Endothelial cell of umbilical vein (primary cell): Measurements from ENCODE around the gene TLE3. TPM values are rescaled to one million over a fixed set of nuclear protein-coding genes. Genes with fewer than 3 reads are reported as not detected.

Experiments used
- BruUV-seq: library from RNA; stranded (reverse); fragments of 400-500 nt; replicated peaks from 2 replicates; lab custom pipeline; 2021; lab: Mats Ljungman, UMichigan
- CTCF ChIA-PET: fragments of 300-600, 350-600 bp; sonication (Branson Sonifier 250); formaldehyde crosslinking; loops from one replicate; lab custom pipeline; 2021; ENCODE audit warnings: antibody characterized with exemption, inconsistent platforms; lab: Charles Lee
- POLR2A ChIA-PET: fragments of 300-600, 350-600 bp; sonication (Branson Sonifier 250); formaldehyde crosslinking; loops from one replicate; lab custom pipeline; 2021; ENCODE audit warnings: antibody characterized with exemption, inconsistent platforms; lab: Charles Lee
- DNase-seq: peaks from one replicate; pipeline ENCODE4 v3.0.0-alpha.2; 2011; ENCODE audit warnings: low read depth, low spot score
- FAIRE-seq: peaks from 2 replicates; lab custom pipeline; 2011; peaks lifted over from hg19 to GRCh38; lab: Jason Lieb, UNC
- H2AFZ ChIP-seq: 2 replicates; pipeline ENCODE4 v1.6.0; 2012; ENCODE audit warnings: low read depth, low read length, control low read depth, inconsistent platforms
- H3K27ac ChIP-seq: 2 replicates; pipeline ENCODE4 v1.5.1; 2011; ENCODE audit warnings: low read depth, mild to moderate bottlenecking, control low read depth, low read length, moderate library complexity; ENCODE audit not compliant: insufficient read depth
- H3K27me3 ChIP-seq, 2 experiments: 2 replicates each; pipeline versions ENCODE4 v1.6.0 to v1.6.1; 2011; ENCODE audit warnings: low read length in 2 of 2, mixed read lengths in 1 of 2; ENCODE audit not compliant: control insufficient read depth in 2 of 2, insufficient read depth in 2 of 2
- H3K36me3 ChIP-seq, 2 experiments: 2 replicates in 1 of 2; 3 replicates in 1 of 2; pipeline ENCODE4 v1.5.1; 2011; ENCODE audit warnings: low read length in 2 of 2, mild to moderate bottlenecking in 1 of 2, moderate library complexity in 1 of 2; ENCODE audit not compliant: control insufficient read depth in 2 of 2, insufficient read depth in 2 of 2; ENCODE audit errors: extremely low read depth in 1 of 2
- H3K4me1 ChIP-seq: 3 replicates; pipeline ENCODE4 v1.5.1; 2011; ENCODE audit warnings: mild to moderate bottlenecking, low read length; ENCODE audit not compliant: control insufficient read depth, insufficient read depth; ENCODE audit errors: extremely low read depth
- H3K4me2 ChIP-seq: 2 replicates; pipeline ENCODE4 v1.6.1; 2011; ENCODE audit warnings: low read length, control low read depth, mixed read lengths; ENCODE audit not compliant: insufficient read depth
- H3K4me3 ChIP-seq, 3 experiments: fragments of 200-600 bp in 1 of 3; sonication (generic), shearing (Covaris generic) in 1 of 3; replicated peaks in 1 of 3; 2 replicates each; pipeline ENCODE4 v1.5.1; 2011 to 2016; ENCODE audit warnings: control low read depth in 3 of 3, low read length in 3 of 3, mild to moderate bottlenecking in 2 of 3, inconsistent platforms in 1 of 3, low read depth in 1 of 3, moderate library complexity in 1 of 3; ENCODE audit not compliant: insufficient read depth in 1 of 3
- H3K79me2 ChIP-seq: 2 replicates; pipeline ENCODE4 v1.6.0; 2012; ENCODE audit warnings: low read length, inconsistent platforms; ENCODE audit not compliant: control insufficient read depth, insufficient read depth
- H3K9ac ChIP-seq: replicated peaks from 2 replicates; pipeline ENCODE3; 2011; ENCODE audit warnings: low read length, control low read depth; ENCODE audit not compliant: insufficient read depth; ENCODE audit errors: extremely low read depth
- H3K9me1 ChIP-seq: replicated peaks from 3 replicates; pipeline ENCODE4 v1.6.0; 2011; ENCODE audit warnings: mild to moderate bottlenecking, low read length; ENCODE audit not compliant: control insufficient read depth, insufficient read depth; ENCODE audit errors: extremely low read depth
- H3K9me3 ChIP-seq: replicated peaks from 2 replicates; pipeline ENCODE4 v1.5.1; 2012; ENCODE audit warnings: low read length, inconsistent platforms; ENCODE audit not compliant: control insufficient read depth, insufficient read depth
- H4K20me1 ChIP-seq: replicated peaks from 2 replicates; pipeline ENCODE3; 2011; ENCODE audit warnings: mild to moderate bottlenecking, low read length; ENCODE audit not compliant: control insufficient read depth, insufficient read depth; ENCODE audit errors: extremely low read depth
- CTCF ChIP-seq, 2 donors: IDR thresholded peaks; 1 replicate in 1 of 2; 2 replicates in 1 of 2; pipeline ENCODE4 v1.5.1; 2011; ENCODE audit warnings: low read length in 2 of 2, mild to moderate bottlenecking in 2 of 2, moderate library complexity in 2 of 2, control low read depth in 1 of 2, inconsistent platforms in 1 of 2, low read depth in 1 of 2; ENCODE audit not compliant: insufficient read depth in 1 of 2; ENCODE audit errors: extremely low read depth in 1 of 2
- EZH2 ChIP-seq: IDR thresholded peaks from 2 replicates; pipeline ENCODE4 v1.6.1; 2012; ENCODE audit warnings: borderline replicate concordance, low read depth, mild to moderate bottlenecking, moderate library complexity, low read length, inconsistent platforms; ENCODE audit not compliant: severe bottlenecking
- FOS ChIP-seq: IDR thresholded peaks from 2 replicates; pipeline ENCODE4 v1.6.1; 2011; ENCODE audit warnings: mild to moderate bottlenecking, low read length, moderate library complexity, borderline replicate concordance; ENCODE audit not compliant: insufficient read depth
- GATA2 ChIP-seq: IDR thresholded peaks from 2 replicates; pipeline ENCODE4 v1.7.0; 2011; ENCODE audit warnings: low read depth, mild to moderate bottlenecking, moderate library complexity, mixed read lengths, low read length; ENCODE audit not compliant: insufficient read length, insufficient read depth
- JUN ChIP-seq: IDR thresholded peaks from 2 replicates; pipeline ENCODE4 v1.6.1; 2011; ENCODE audit warnings: borderline replicate concordance, low read depth; ENCODE audit not compliant: insufficient read length, insufficient read depth
- MYC ChIP-seq: IDR thresholded peaks from one replicate; pipeline ENCODE4 v1.6.1; 2011; ENCODE audit warnings: mild to moderate bottlenecking, low read depth, low read length
- POLR2A ChIP-seq: IDR thresholded peaks from 2 replicates; pipeline ENCODE4 v1.6.1; 2012; ENCODE audit warnings: low read depth, mild to moderate bottlenecking, control low read depth, low read length
- POLR2AphosphoS5 ChIP-seq: IDR thresholded peaks from 2 replicates; pipeline ENCODE4 v1.6.1; 2012; ENCODE audit warnings: low read depth, mild to moderate bottlenecking, control low read depth, low read length, moderate library complexity; ENCODE audit not compliant: insufficient read depth
- dilution Hi-C: fragments of 300-500 bp; cut with MboI; formaldehyde crosslinking; loops from one replicate; pipeline ENCODE4 v1.15.0; 2019; ENCODE audit warnings: low sequenced_read_pairs; ENCODE audit not compliant: extremely low pct_ligation_motif_present
- intact Hi-C: fragments of 100-400 bp; cut with micrococcal nuclease; formaldehyde crosslinking; loops from one replicate; pipeline ENCODE4 v1.10.0; 2022
- polyA plus RNA-seq, 4 experiments: library from polyadenylated mRNA; depleted of rRNA in 3 of 4; stranded (reverse) in 3 of 4; unstranded in 1 of 4; fragments of >200 nt; gene quantifications; 2 replicates each; pipeline versions ENCODE4 v1.2.1 to v1.2.3, GENCODE V29; 2011 to 2012; ENCODE audit warnings: missing spikeins in 1 of 4
- total RNA-seq: library from RNA; stranded (reverse); gene quantifications from 2 replicates; pipeline ENCODE4 v1.2.3, GENCODE V29; 2021
- TF ChIP-seq, protein P1 (sequence below): IDR thresholded peaks from 2 replicates; pipeline ENCODE4 v1.6.1; 2011; ENCODE audit not compliant: insufficient read depth, insufficient read length

Gene TLE3
- total and polyA plus RNA-seq, 2 donors (not counting 3 experiments of a cell fraction or from before 2014, with no cell fraction given): 40.5 to 56.9 TPM

DNA sequence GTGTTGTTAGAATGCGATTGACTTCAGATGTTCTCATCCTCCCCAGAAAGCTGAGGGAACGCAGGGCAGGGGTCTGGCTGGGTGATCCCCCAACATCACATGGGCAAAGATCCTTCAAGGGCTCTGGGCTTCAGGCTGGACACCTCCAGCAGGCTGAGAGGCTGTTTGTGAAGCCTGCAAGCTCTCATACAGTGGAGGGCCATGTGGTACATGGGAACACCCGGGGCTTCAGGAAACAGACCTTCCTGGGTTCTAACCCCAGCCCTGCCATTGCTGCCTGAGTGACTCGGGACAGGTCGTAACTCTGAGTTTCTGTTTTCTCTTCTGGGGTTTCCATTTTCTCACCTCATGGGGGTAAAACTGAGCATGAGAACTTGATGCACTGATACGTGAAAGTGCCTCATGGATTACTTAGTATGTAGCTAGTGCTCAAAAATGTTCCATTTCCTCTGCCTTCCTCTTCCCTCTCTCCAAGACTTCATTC, 81.2 kb downstream of the TLE3 start:
- no peak overlapping the region for H2AFZ ChIP-seq
- dilution Hi-C loops: no loop called here
- no peak for DNase-seq
- H3K4me2 ChIP-seq: no peak overlapping the region
- no peak overlapping the region for H3K4me3 ChIP-seq
- H3K27me3 ChIP-seq: peaks cover 0 to 2% of the 10 kb centered on the region in 2 experiments
- CTCF ChIA-PET: no interaction called here
- no TSS peak for BruUV-seq
- H3K36me3 ChIP-seq: no peaks in the 10 kb centered on the region
- TF ChIP-seq GATA2: no peak
- TF ChIP-seq FOS: no peak
- no peaks in the 10 kb centered on the region for H4K20me1 ChIP-seq
- no peak overlapping the region for H3K27ac ChIP-seq
- FAIRE-seq: no peak
- no peaks in the 10 kb centered on the region for H3K9me3 ChIP-seq
- no peaks in the 10 kb centered on the region for H3K9me1 ChIP-seq
- H3K9ac ChIP-seq: no peak overlapping the region
- no peaks in the 10 kb centered on the region for H3K79me2 ChIP-seq
- intact Hi-C loops: no loop called here
- no peaks in the 10 kb centered on the region for H3K4me1 ChIP-seq
- POLR2A ChIA-PET: no interaction called here

DNA sequence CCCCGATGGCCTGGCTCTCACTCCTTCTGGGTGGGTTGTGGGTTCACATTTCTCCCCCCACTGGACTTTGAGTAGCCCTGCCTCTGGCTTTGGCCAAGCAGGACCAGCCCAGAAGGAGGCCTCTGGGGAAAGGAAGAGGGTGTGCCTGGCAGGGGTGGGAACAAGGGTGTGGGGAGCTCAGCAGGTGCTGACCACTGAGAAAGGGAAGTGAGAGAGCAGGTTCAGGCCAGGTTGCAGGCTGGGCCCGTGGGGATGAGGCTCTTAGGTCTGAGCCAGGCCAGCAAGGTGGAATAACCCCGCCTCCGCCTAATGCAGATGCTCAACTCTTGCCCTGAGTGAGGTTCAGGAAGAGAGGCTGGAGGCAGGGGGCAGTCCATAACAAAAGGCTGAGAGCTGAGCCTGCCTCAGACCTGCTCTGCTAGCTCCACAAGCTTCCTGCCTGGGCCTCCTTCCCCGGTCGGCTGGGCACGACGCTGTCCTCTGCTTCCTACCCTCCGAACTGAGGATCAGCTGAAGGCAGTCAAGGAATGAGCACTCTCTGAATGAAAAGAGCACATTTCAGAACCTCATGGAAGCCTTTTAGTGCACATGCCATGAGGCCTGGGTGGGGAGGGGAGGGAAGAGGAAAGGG, 82.7 kb downstream of the TLE3 start:
- Histone ChIP-seq H3K27me3 (peaks cover 0 to 2% of the 10 kb centered on the region in 2 experiments), H3K27ac (no peak overlapping the region), H3K79me2 (no peaks in the 10 kb centered on the region), H2AFZ (no peak overlapping the region), H4K20me1 (no peaks in the 10 kb centered on the region), H3K4me1 (no peaks in the 10 kb centered on the region), H3K4me2 (no peak overlapping the region), H3K9me1 (no peaks in the 10 kb centered on the region), H3K9ac (no peak overlapping the region), H3K36me3 (no peaks in the 10 kb centered on the region), H3K4me3 (no peak overlapping the region), H3K9me3 (no peaks in the 10 kb centered on the region)
- DNase-seq (no peak), FAIRE-seq (no peak)
- CTCF ChIA-PET: no interaction called here
- intact Hi-C loops (no loop called here), dilution Hi-C loops (no loop called here)
- no peak for TF ChIP-seq JUN
- TF ChIP-seq GATA2: no peak
- no peak for TF ChIP-seq EZH2
- TF ChIP-seq POLR2A: no peak
- no peak for TF ChIP-seq POLR2AphosphoS5
- TF ChIP-seq, protein P1, sequence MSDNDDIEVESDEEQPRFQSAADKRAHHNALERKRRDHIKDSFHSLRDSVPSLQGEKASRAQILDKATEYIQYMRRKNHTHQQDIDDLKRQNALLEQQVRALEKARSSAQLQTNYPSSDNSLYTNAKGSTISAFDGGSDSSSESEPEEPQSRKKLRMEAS: no peak
- no peak for TF ChIP-seq CTCF (IDR thresholded peaks at IDR 0.05; ENCODE audit: extremely low read depth in 1 of 2, insufficient read depth in 1 of 2, low read depth in 1 of 2, low read length in 2 of 2)
- TF ChIP-seq FOS: no peak
- no peak for TF ChIP-seq MYC
- POLR2A ChIA-PET: no interaction called here
- BruUV-seq: no TSS peak
